ENCODE measurements around the gene CHDH.

CHDH gene

GRCh38 chr3:53850895-53851294 is 4.7 kb upstream of the CHDH start:
- DNase-seq: no peak

- no peak for DNase-seq
Observed at GRCh38 chr3:53849916-53850315, 3.7 kb upstream of the CHDH start.

GRCh38 chr3:53846851-53847155 is 584 bp upstream of the CHDH start:
- no peak for DNase-seq

- DNase-seq: no peak
Observed at GRCh38 chr3:53845881-53846133, 412 bp downstream of the CHDH start.

GRCh38 chr3:53845103-53845880 is 927 bp downstream of the CHDH start:
- no peak for DNase-seq

GRCh38 chr3:53844262-53845102 is 1.7 kb downstream of the CHDH start:
- no peak for DNase-seq

GRCh38 chr3:53843195-53844177 is 2.7 kb downstream of the CHDH start:
- DNase-seq: no peak

GRCh38 chr3:53842436-53843194 is 3.6 kb downstream of the CHDH start:
- DNase-seq: no peak

GRCh38 chr3:53841296-53841695 is 4.9 kb downstream of the CHDH start:
- no peak for DNase-seq

GRCh38 chr3:53837331-53837730 is 8.9 kb downstream of the CHDH start:
- no peak for DNase-seq

GRCh38 chr3:53836084-53836872 is 9.9 kb downstream of the CHDH start:
- DNase-seq: no peak

- DNase-seq: no peak
Observed at GRCh38 chr3:53835257-53835656, 11.0 kb downstream of the CHDH start.

- DNase-seq: no peak
Observed at GRCh38 chr3:53834429-53835095, 11.7 kb downstream of the CHDH start.

- no peak for DNase-seq
Observed at GRCh38 chr3:53833700-53834099, 12.5 kb downstream of the CHDH start.

- DNase-seq: no peak
Observed at GRCh38 chr3:53833053-53833645, 13.1 kb downstream of the CHDH start.

GRCh38 chr3:53830944-53831343 is 15.3 kb downstream of the CHDH start:
- DNase-seq: no peak

GRCh38 chr3:53829605-53830004 is 16.6 kb downstream of the CHDH start:
- DNase-seq: no peak

- no peak for DNase-seq
Observed at GRCh38 chr3:53828581-53828980, 17.6 kb downstream of the CHDH start.

GRCh38 chr3:53826048-53826447 is 20.2 kb downstream of the CHDH start:
- DNase-seq: no peak

GRCh38 chr3:53824795-53825194 is 21.4 kb downstream of the CHDH start:
- no peak for DNase-seq
